Panc1 (cell line): ENCODE results near the gene SUPT5H.

Experiments
- CTCF ChIP-seq: fragments of 450-650 bp; IDR thresholded peaks from 2 replicates; pipeline ENCODE4 v1.5.1; 2017; ENCODE audit warnings: mild to moderate bottlenecking
- TF ChIP-seq, protein P1 (sequence below), 2 experiments: IDR thresholded peaks; 2 replicates each; pipeline ENCODE4 v1.6.1; 2011 to 2012; ENCODE audit warnings: low read depth in 2 of 2, control low read depth in 1 of 2, low read length in 1 of 2, mild to moderate bottlenecking in 1 of 2, moderate library complexity in 1 of 2; ENCODE audit not compliant: insufficient read depth in 1 of 2

- no peak for TF ChIP-seq CTCF
- TF ChIP-seq, protein P1, sequence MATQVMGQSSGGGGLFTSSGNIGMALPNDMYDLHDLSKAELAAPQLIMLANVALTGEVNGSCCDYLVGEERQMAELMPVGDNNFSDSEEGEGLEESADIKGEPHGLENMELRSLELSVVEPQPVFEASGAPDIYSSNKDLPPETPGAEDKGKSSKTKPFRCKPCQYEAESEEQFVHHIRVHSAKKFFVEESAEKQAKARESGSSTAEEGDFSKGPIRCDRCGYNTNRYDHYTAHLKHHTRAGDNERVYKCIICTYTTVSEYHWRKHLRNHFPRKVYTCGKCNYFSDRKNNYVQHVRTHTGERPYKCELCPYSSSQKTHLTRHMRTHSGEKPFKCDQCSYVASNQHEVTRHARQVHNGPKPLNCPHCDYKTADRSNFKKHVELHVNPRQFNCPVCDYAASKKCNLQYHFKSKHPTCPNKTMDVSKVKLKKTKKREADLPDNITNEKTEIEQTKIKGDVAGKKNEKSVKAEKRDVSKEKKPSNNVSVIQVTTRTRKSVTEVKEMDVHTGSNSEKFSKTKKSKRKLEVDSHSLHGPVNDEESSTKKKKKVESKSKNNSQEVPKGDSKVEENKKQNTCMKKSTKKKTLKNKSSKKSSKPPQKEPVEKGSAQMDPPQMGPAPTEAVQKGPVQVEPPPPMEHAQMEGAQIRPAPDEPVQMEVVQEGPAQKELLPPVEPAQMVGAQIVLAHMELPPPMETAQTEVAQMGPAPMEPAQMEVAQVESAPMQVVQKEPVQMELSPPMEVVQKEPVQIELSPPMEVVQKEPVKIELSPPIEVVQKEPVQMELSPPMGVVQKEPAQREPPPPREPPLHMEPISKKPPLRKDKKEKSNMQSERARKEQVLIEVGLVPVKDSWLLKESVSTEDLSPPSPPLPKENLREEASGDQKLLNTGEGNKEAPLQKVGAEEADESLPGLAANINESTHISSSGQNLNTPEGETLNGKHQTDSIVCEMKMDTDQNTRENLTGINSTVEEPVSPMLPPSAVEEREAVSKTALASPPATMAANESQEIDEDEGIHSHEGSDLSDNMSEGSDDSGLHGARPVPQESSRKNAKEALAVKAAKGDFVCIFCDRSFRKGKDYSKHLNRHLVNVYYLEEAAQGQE (IDR thresholded peaks at IDR 0.05; ENCODE audit: insufficient read depth in 1 of 2, low read depth in 2 of 2, low read length in 1 of 2), result no peak
These were observed 70.3 kb downstream of the SUPT5H start for GRCh38 chr19:39515551-39516191.
